Measurements from ENCODE around the gene KIF26B. TPM values are rescaled to one million over a fixed set of nuclear protein-coding genes. Genes with fewer than 3 reads are reported as not detected.

Gene KIF26B
- total RNA-seq, 1 donor from 2014 or later, result 0.13 TPM

DNA sequence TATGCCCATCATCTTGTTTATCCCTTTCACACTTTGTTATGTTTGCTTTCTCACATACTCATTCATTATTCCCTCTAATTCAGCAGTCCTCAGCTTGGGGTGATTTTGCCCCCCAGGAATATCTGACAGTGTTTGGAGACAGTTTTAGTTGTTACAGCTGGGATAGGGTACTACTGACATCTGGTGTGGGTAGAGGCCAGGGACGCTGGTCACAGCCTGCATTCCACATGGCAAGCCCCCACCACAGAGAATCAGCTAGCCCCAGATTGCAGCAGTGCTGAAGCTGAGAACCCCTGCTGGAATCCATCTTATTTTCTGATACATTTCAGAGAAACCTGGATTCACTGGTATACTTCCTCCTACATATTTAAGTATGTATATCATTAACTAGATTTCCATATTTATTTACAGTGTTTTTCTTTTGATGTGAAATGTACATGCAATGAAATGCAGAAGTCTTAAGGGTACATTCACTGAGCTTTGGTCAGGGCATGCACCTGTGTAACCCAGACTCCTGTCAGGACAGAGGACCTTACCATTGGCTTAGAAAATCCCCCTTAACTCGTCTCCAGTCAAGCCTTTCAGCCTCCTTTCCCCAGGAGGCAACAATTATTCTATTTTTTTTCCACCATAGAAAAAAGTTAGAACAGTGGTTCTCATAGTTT is 68.3 kb downstream of the KIF26B start:
- Mint-ChIP-seq H3K27ac (no peak overlapping the region), H3K4me1 (ENCODE audit: low read depth) (no peaks in the 10 kb centered on the region), H3K27me3 (ENCODE audit: insufficient read depth) (no peaks in the 10 kb centered on the region), H3K4me3 (no peak overlapping the region), H3K36me3 (ENCODE audit: low read depth) (no peaks in the 10 kb centered on the region), H3K9me3 (no peaks in the 10 kb centered on the region)
- DNase-seq (ENCODE audit: low spot score), result no peak
- intact Hi-C loops (cut with micrococcal nuclease), result no loop called here

DNA sequence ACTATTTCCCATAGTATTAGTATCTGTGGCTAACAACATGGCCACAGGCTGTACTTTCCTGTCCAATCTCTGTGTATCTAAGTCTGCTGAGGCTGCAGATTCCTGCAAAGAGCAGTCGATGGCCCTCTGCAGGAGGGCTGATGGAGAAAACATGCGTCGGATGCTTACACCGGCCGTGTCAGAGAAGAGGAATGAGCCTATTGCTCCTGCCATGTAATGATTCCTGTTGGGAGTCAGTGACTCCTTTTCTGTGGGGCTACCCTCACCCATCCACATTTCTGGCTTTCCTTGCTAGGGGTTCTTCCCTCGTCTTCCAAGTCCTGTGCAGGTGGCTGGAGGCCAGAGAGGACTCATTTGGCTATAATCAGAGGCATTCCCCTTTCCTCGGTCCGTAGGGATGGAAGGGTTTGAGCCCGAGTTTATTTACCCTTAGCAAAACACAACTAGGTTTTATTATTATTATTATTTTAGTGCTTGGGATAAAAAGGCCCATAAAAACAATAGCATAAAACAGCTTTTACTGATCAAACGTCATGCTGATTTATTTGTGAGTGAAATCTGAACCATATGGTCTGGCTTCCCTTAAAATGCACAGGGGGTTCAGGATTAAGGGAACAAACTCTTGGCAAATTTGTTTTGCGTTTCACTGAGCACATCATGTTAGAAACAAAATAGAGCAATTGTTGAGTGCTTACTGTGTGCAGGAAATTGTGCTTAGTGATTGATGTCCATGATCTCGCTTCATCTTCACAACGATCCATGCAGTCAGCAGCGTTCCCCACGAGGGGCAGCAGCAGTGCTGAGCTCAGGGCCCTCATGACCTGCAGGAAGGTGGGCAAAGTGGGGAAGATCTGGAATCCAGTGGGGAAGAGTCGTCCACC is 70.8 kb downstream of the KIF26B start:
- DNase-seq (ENCODE audit: low spot score), result no peak
- H3K36me3 Mint-ChIP-seq (ENCODE audit: low read depth), result no peaks in the 10 kb centered on the region
- intact Hi-C loops (cut with micrococcal nuclease), result no loop called here
- no peaks in the 10 kb centered on the region for H3K4me1 Mint-ChIP-seq (ENCODE audit: low read depth)
- H3K4me3 Mint-ChIP-seq, result no peak overlapping the region
- no peaks in the 10 kb centered on the region for H3K9me3 Mint-ChIP-seq
- no peak overlapping the region for H3K27ac Mint-ChIP-seq
- no peaks in the 10 kb centered on the region for H3K27me3 Mint-ChIP-seq (ENCODE audit: insufficient read depth)

DNA sequence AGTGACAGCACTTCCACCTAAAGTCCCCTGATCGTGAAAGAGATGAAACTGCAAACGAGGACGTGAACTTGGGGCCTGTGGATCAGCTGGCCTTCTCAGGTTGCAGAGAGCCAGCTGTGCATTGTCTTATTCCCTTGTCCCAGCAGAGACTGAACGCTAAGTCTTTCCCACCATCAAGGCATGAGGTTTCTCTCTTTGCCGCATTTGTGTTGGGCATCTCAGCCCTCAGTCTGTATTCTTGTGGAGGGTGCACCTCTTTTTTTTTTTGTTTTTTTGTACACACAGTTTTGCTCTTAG is 71.4 kb downstream of the KIF26B start:
- intact Hi-C loops (cut with micrococcal nuclease), result no loop called here
- Mint-ChIP-seq H3K4me1 (ENCODE audit: low read depth) (no peaks in the 10 kb centered on the region), H3K27ac (no peak overlapping the region), H3K4me3 (no peak overlapping the region), H3K36me3 (ENCODE audit: low read depth) (no peaks in the 10 kb centered on the region), H3K9me3 (no peaks in the 10 kb centered on the region), H3K27me3 (ENCODE audit: insufficient read depth) (no peaks in the 10 kb centered on the region)
- no peak for DNase-seq (ENCODE audit: low spot score)

DNA sequence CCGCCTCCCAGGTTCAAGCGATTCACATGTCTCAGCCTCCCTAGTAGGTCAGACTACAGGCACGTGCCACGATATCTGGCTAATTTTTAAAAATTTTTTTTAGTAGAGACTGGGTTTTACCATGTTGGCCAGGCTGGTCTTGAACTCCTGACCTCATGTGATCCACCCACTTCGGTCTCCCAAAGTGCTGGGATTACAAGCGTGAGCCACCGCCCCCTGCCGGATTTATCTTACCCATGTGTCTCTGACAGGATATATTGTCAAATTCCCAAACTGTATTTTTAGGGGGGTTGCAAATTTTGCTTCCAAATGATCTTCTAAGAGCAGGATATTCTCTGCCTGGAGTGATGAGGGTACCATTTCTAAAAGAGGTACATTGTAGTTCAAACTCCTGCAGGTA is 74.3 kb downstream of the KIF26B start:
- Mint-ChIP-seq H3K9me3 (no peaks in the 10 kb centered on the region), H3K4me1 (ENCODE audit: low read depth) (no peaks in the 10 kb centered on the region), H3K4me3 (no peak overlapping the region), H3K27me3 (ENCODE audit: insufficient read depth) (no peaks in the 10 kb centered on the region), H3K27ac (no peak overlapping the region), H3K36me3 (ENCODE audit: low read depth) (no peaks in the 10 kb centered on the region)
- DNase-seq (ENCODE audit: low spot score), result no peak
- intact Hi-C loops (cut with micrococcal nuclease), result no loop called here

DNA sequence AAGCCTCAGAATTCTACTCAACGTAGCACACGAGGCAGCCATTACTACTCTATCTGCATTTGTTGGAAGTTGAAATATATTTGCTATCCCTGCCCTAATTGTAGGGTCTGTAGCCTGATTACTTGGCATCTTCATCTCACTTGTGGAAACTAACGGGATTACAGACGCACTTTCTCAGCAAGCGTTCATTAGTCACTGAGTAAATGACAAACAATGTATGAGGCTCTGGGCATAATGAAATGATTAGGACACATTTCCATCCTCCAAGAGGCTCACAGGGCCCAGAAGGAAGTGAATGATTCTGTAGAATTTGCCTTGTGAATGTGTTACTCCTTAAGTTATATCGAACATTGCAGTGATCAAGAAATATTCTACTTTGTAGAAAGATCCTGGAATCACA is 78.1 kb downstream of the KIF26B start:
- Mint-ChIP-seq H3K4me3 (no peak overlapping the region), H3K27me3 (ENCODE audit: insufficient read depth) (no peaks in the 10 kb centered on the region), H3K27ac (no peak overlapping the region), H3K4me1 (ENCODE audit: low read depth) (no peaks in the 10 kb centered on the region), H3K9me3 (no peaks in the 10 kb centered on the region), H3K36me3 (ENCODE audit: low read depth) (no peaks in the 10 kb centered on the region)
- DNase-seq (ENCODE audit: low spot score), result no peak
- intact Hi-C loops (cut with micrococcal nuclease), result no loop called here

DNA sequence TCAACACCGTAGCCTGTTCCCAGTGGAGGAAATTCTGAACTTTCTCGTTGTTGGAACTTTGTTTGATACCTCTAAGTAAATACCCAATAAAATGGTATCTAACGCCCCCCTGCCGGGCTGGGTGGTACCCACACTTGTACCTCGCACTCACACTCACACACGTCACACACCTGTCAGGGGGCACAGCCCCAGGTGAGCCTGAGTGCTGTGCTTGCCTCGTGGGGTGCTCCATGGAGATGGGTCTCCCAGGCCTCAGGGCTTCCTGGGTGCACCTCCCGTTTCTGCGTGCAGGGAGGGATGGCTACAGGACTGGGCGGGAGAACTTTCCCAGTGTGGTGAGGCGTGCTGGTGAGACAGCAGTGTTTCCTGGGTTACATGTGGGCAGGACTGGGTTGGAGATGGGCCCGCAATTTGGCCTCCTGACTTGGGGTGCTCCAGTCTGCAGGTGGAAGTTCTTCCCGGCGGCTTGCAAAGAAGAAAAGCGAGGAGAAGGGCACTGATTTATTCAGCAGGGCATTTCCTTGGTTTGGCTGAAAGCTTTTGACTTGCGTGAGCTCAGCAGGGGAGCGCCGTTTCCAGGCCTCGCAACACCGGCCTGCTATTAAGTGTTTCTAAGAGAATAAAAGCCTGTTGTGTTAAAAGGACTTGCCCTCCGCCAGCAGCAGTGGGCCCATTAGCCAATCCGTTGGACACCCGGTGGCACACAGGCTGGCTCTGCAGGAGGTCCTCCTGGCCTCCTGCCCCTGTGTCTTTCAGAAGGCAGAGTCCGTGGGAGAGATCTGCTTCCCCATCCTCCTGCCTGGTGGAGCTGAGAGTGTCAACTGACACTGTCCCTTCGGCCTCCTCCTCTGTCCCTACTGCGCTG is 79.7 kb downstream of the KIF26B start:
- H3K27me3 Mint-ChIP-seq (ENCODE audit: insufficient read depth), result no peaks in the 10 kb centered on the region
- intact Hi-C loops (cut with micrococcal nuclease), result no loop called here
- no peak overlapping the region for H3K27ac Mint-ChIP-seq
- no peak for DNase-seq (ENCODE audit: low spot score)
- no peaks in the 10 kb centered on the region for H3K9me3 Mint-ChIP-seq
- H3K4me3 Mint-ChIP-seq, result no peak overlapping the region
- no peaks in the 10 kb centered on the region for H3K4me1 Mint-ChIP-seq (ENCODE audit: low read depth)
- no peaks in the 10 kb centered on the region for H3K36me3 Mint-ChIP-seq (ENCODE audit: low read depth)

DNA sequence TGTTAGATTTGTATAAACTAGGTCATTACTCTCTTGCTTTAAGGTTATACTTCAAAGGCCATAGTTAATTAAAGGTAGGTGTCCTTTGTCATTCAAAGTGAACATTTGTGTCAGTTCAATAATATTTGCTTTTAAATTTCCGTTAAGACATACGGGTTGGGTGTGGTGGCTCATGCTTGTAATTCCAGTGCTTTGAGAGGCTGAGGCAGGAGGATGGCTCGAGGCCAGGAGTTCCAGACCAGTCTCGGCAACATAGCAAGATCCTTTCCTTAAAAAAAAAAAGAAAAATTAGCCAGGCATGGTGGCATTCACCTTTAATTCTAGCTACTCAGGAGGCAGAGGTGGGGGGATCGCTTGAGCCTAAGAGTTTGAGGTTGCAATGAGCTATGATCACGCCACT is 80.4 kb downstream of the KIF26B start:
- Mint-ChIP-seq H3K9me3 (no peaks in the 10 kb centered on the region), H3K27me3 (ENCODE audit: insufficient read depth) (no peaks in the 10 kb centered on the region), H3K36me3 (ENCODE audit: low read depth) (no peaks in the 10 kb centered on the region), H3K27ac (no peak overlapping the region), H3K4me1 (ENCODE audit: low read depth) (no peaks in the 10 kb centered on the region), H3K4me3 (no peak overlapping the region)
- intact Hi-C loops (cut with micrococcal nuclease), result no loop called here
- DNase-seq (ENCODE audit: low spot score), result no peak

DNA sequence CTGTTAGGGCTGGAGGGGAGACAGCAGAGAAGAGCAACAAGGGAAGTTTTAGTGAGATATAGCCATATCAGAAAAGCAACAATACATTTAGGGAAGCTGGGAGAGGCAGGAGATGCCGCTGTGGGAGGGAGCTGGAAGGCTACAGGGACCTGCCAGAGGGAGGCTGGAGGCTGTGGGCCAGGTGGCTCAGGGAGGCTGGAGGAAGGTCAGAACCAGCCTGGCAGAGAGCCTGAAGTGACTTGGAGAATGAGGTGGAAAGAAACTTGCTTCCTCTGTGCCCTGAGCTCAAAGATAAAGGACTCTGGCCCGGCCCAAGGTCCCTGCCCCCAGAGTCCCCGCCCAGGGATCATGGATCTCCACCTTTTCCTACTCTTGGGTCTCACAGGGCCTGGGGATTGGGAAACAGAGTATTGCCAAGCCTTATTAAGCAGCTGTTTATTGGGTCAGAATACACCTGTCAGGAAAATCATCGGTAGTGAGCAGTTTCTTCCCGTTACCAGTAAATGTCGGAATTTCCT is 85.9 kb downstream of the KIF26B start:
- DNase-seq (ENCODE audit: low spot score), result no peak
- intact Hi-C loops (cut with micrococcal nuclease), result no loop called here
- no peaks in the 10 kb centered on the region for H3K9me3 Mint-ChIP-seq
- no peaks in the 10 kb centered on the region for H3K36me3 Mint-ChIP-seq (ENCODE audit: low read depth)
- H3K27ac Mint-ChIP-seq, result no peak overlapping the region
- H3K4me1 Mint-ChIP-seq (ENCODE audit: low read depth), result no peaks in the 10 kb centered on the region
- no peak overlapping the region for H3K4me3 Mint-ChIP-seq
- no peaks in the 10 kb centered on the region for H3K27me3 Mint-ChIP-seq (ENCODE audit: insufficient read depth)

DNA sequence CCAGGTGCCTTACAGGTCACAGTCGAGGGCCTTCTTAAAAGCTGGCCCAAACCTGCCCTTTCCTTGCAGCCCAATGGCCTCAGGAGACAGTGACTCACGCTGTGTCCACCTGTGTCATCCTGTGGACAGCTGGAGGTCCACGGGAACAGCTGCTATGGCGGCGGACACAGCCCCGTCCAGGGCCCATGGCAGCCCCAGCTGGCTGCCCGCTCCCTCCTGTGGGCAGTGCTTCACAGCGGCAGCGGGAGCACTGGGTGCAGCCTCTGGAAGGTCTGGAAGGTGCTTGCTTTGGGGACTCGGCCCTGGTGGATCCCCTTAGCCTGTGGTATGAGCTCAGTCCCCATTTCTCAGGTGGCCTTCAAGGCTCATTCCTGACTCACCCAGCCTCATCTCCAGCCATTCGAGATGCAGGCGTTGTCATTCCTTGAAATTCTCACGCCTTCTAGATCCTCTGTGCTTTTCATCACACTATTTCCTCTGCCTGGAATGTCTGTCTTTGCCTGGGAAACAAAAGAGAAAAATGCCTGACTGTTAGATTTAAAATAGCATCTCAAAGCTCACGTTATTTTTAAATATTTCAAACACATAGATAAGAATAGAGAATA is 86.8 kb downstream of the KIF26B start:
- no peak overlapping the region for H3K4me3 Mint-ChIP-seq
- no peak overlapping the region for H3K27ac Mint-ChIP-seq
- no peaks in the 10 kb centered on the region for H3K9me3 Mint-ChIP-seq
- H3K36me3 Mint-ChIP-seq (ENCODE audit: low read depth), result no peaks in the 10 kb centered on the region
- DNase-seq (ENCODE audit: low spot score), result no peak
- intact Hi-C loops (cut with micrococcal nuclease), result no loop called here
- H3K4me1 Mint-ChIP-seq (ENCODE audit: low read depth), result no peaks in the 10 kb centered on the region
- no peaks in the 10 kb centered on the region for H3K27me3 Mint-ChIP-seq (ENCODE audit: insufficient read depth)

DNA sequence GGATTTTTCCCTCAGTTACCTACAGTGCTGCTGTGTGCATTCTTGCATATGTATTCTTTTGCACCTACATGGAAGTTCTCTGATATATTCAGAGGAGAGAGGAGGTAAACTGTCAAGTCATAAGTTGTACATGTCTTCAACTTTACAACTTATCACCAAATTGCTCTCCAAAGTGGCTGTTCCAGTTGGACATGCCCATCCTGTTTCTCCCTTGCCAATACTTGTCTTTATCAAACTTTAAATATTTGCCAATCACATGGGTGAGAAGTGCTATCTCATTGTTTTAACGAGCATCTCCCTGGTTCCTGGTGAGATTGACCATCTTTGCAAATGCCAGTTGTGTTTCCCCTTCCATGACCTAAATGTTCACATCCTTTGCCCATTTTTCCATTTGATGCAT is 88.2 kb downstream of the KIF26B start:
- Mint-ChIP-seq H3K4me3 (no peak overlapping the region), H3K9me3 (no peaks in the 10 kb centered on the region), H3K27me3 (ENCODE audit: insufficient read depth) (no peaks in the 10 kb centered on the region)

DNA sequence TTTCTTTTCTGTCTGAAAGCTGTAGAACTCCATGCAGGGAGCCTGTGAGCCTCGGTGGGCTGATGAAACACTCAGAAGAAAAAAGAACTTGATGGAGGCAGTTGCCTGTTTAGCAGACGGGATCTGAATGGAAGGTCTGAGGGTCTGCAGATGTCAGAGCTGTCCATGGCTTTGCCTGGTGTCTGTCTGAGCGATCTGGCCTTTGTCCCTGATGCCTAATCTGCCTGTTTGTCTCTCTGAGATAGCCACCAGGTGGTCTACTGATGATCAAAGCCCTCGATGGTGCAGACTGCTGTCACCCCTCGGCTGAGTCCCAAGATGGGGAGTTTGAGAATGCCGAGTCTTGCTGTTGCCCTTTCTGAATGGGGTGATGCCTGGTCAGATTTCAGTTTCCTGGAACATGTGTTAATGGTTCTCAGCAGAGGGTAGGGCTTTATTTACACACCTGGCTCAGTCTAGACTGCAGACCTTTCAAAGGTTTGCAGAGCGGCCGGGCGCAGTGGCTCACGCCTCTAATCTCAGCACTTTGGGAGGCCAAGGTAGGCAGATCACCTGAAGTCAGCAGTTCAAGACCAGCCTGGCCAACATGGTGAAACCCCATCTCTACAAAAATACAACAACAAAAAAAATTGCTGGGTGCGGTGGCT is 90.4 kb downstream of the KIF26B start:
- Mint-ChIP-seq H3K4me1 (ENCODE audit: low read depth) (no peaks in the 10 kb centered on the region), H3K27me3 (ENCODE audit: insufficient read depth) (no peaks in the 10 kb centered on the region), H3K36me3 (ENCODE audit: low read depth) (no peaks in the 10 kb centered on the region), H3K4me3 (no peak overlapping the region), H3K27ac (no peak overlapping the region), H3K9me3 (no peaks in the 10 kb centered on the region)
- intact Hi-C loops (cut with micrococcal nuclease), result no loop called here
- no peak for DNase-seq (ENCODE audit: low spot score)

More for the DNA sequence above, 88.2 kb downstream of the KIF26B start:
- intact Hi-C loops (cut with micrococcal nuclease), result no loop called here
- no peaks in the 10 kb centered on the region for H3K36me3 Mint-ChIP-seq (ENCODE audit: low read depth)
- no peaks in the 10 kb centered on the region for H3K4me1 Mint-ChIP-seq (ENCODE audit: low read depth)
- no peak overlapping the region for H3K27ac Mint-ChIP-seq
- DNase-seq (ENCODE audit: low spot score), result no peak

DNA sequence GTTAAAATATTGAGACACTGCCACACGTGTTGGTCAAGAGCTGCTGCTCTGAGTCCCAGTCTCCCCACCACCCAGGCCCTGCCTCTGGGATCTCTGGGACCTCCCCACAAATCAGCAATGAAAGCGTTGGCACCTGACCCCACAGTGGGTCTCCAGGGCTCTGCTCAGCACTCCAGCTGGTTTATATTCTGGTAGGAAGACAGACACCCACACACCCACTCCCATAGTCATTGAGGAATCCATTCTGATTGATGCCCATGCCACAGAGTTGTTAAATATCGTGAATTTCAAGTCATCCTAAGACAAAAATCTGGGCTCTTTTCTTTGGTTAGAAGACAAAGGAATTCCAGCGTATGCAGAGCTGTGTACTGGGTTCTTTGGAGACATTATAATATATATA is 91.6 kb downstream of the KIF26B start:
- intact Hi-C loops (cut with micrococcal nuclease), result no loop called here
- H3K9me3 Mint-ChIP-seq, result no peaks in the 10 kb centered on the region
- no peak overlapping the region for H3K4me3 Mint-ChIP-seq

More for the DNA sequence above, 91.6 kb downstream of the KIF26B start:
- DNase-seq (ENCODE audit: low spot score), result no peak
- Mint-ChIP-seq H3K27me3 (ENCODE audit: insufficient read depth) (no peaks in the 10 kb centered on the region), H3K4me1 (ENCODE audit: low read depth) (no peaks in the 10 kb centered on the region), H3K27ac (no peak overlapping the region), H3K36me3 (ENCODE audit: low read depth) (no peaks in the 10 kb centered on the region)
